Activated naive CD4-positive, alpha-beta T cell treated with anti-CD3 and anti-CD28 coated beads, Interleukin-2, amount 50 U/mL, for 16 hours (primary cell): ENCODE measurements around the gene PGM2.
"Not testable (repeated sequence)": the region's sequence is repeated elsewhere in the genome, so short reads cannot be mapped to it uniquely, and the experiment has no call there.

ENCODE experiments used
- DNase-seq: peaks from one replicate; pipeline ENCODE4 v3.0.0-alpha.2; 2020

Gene PGM2

GRCh38 chr4:37826295-37827029 lies at the start of gene PGM2:
Gene PGM2 (plus strand): TSS chr4:37826686. CDS start chr4:37826733, 47 bp downstream.
- DNase-seq = peak; percentile 95

GRCh38 chr4:37779896-37780295 lies 46.6 kb upstream of the PGM2 start:
- DNase-seq = no peak

GRCh38 chr4:37780444-37781130 lies 45.9 kb upstream of the PGM2 start:
- DNase-seq = peak; percentile 20

- DNase-seq = no peak
Observed at GRCh38 chr4:37781131-37781455, 45.4 kb upstream of the PGM2 start.

GRCh38 chr4:37786267-37786666 lies 40.2 kb upstream of the PGM2 start:
- not testable (repeated sequence) for DNase-seq

- DNase-seq = not testable (repeated sequence)
Observed at GRCh38 chr4:37787883-37788460, 38.5 kb upstream of the PGM2 start.

GRCh38 chr4:37788819-37789218 lies 37.7 kb upstream of the PGM2 start:
- DNase-seq = no peak

- DNase-seq = no peak
Observed at GRCh38 chr4:37792241-37792640, 34.2 kb upstream of the PGM2 start.

- DNase-seq = no peak
Observed at GRCh38 chr4:37793562-37793961, 32.9 kb upstream of the PGM2 start.

- DNase-seq = no peak
Observed at GRCh38 chr4:37794056-37794455, 32.4 kb upstream of the PGM2 start.

- DNase-seq = no peak
Observed at GRCh38 chr4:37795581-37796195, 30.8 kb upstream of the PGM2 start.

GRCh38 chr4:37797374-37797773 lies 29.1 kb upstream of the PGM2 start:
- DNase-seq = no peak

GRCh38 chr4:37797923-37798322 lies 28.6 kb upstream of the PGM2 start:
- no peak for DNase-seq

- DNase-seq = no peak
Observed at GRCh38 chr4:37798616-37799015, 27.9 kb upstream of the PGM2 start.

GRCh38 chr4:37799941-37800554 lies 26.4 kb upstream of the PGM2 start:
- DNase-seq = no peak

- DNase-seq = no peak
Observed at GRCh38 chr4:37802068-37802666, 24.3 kb upstream of the PGM2 start.

GRCh38 chr4:37803348-37803973 lies 23.0 kb upstream of the PGM2 start:
- no peak for DNase-seq

GRCh38 chr4:37805091-37805490 lies 21.4 kb upstream of the PGM2 start:
- no peak for DNase-seq

GRCh38 chr4:37812713-37813112 lies 13.8 kb upstream of the PGM2 start:
- no peak for DNase-seq

GRCh38 chr4:37815591-37815990 lies 10.9 kb upstream of the PGM2 start:
- DNase-seq = no peak

GRCh38 chr4:37816006-37816405 lies 10.5 kb upstream of the PGM2 start:
- no peak for DNase-seq

- no peak for DNase-seq
Observed at GRCh38 chr4:37816719-37817118, 9.8 kb upstream of the PGM2 start.

GRCh38 chr4:37818752-37819151 lies 7.7 kb upstream of the PGM2 start:
- no peak for DNase-seq
